Measurements from ENCODE around the gene LYPD1.

The LYPD1 gene

GRCh38 chr2:132595186-132595585 lies 74.8 kb downstream of the LYPD1 start:
- DNase-seq (ENCODE audit: low read depth), result no peak
